ENCODE results near the gene NXF1. TPM values are rescaled to one million over a fixed set of nuclear protein-coding genes. Genes with fewer than 3 reads are reported as not detected.

The NXF1 gene
- total and polyA plus RNA-seq, 10 of the 15 experiments (the other 5 are each of a cell fraction or from before 2014, with no cell fraction given) = 20.7 to 84.9 (median 40.6) TPM

DNA sequence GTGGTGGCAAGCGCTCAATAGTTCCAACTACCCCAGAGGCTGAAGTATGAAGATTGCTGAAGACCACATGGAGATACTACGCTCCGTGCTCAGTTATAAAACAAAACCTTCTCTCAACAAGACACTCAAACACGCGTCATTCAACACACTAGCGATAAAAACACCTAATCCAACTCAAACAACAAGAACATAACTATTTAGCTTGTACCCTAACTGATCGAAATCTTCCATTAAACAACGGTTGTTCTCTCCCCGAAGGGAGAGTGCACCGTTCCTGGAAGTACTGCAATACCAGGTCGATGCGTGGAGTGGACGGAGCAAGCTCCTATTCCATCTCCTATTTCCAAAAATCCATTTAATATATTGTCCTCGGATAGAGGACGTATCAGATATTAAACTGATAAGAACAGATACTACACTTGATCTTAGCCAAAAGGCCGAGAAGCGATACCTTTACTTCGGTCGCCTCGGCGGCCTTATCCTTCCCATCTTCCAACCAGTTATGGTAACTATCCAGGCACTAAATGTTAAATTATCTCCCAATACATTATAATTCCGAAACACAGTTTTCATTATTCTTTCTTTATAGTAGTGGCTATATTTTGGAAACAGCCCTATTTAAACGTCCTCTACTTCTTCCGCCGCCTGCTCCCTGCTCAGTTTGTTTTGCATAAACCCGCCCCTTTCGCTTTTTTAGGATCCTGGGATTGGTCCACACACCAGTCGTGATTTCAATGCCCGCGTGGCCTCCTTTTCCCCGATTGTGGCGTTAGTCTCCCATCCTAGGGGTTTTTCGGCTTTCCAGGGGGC is 36.3 kb upstream of the NXF1 start (continued):
- TF ChIP-seq, protein P1, sequence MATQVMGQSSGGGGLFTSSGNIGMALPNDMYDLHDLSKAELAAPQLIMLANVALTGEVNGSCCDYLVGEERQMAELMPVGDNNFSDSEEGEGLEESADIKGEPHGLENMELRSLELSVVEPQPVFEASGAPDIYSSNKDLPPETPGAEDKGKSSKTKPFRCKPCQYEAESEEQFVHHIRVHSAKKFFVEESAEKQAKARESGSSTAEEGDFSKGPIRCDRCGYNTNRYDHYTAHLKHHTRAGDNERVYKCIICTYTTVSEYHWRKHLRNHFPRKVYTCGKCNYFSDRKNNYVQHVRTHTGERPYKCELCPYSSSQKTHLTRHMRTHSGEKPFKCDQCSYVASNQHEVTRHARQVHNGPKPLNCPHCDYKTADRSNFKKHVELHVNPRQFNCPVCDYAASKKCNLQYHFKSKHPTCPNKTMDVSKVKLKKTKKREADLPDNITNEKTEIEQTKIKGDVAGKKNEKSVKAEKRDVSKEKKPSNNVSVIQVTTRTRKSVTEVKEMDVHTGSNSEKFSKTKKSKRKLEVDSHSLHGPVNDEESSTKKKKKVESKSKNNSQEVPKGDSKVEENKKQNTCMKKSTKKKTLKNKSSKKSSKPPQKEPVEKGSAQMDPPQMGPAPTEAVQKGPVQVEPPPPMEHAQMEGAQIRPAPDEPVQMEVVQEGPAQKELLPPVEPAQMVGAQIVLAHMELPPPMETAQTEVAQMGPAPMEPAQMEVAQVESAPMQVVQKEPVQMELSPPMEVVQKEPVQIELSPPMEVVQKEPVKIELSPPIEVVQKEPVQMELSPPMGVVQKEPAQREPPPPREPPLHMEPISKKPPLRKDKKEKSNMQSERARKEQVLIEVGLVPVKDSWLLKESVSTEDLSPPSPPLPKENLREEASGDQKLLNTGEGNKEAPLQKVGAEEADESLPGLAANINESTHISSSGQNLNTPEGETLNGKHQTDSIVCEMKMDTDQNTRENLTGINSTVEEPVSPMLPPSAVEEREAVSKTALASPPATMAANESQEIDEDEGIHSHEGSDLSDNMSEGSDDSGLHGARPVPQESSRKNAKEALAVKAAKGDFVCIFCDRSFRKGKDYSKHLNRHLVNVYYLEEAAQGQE (IDR thresholded peaks at IDR 0.05; ENCODE audit: low read depth, low read length) = peak; percentile 40; the same call in 1 of the 2 replicates
- TF ChIP-seq NR2C2 (IDR thresholded peaks at IDR 0.05; ENCODE audit: borderline replicate concordance, control insufficient read depth, insufficient read length, low read depth) (no peak), ATF7 (IDR thresholded peaks at IDR 0.05; ENCODE audit: low read depth) (peak; percentile 95), ESRRA (IDR thresholded peaks at IDR 0.05; ENCODE audit: low read length) (peak; percentile 81; the same call in 1 of the 2 replicates), RUNX3 (IDR thresholded peaks at IDR 0.05; ENCODE audit: low read length) (peak; percentile 82), TARDBP (IDR thresholded peaks at IDR 0.05; ENCODE audit: borderline replicate concordance) (peak; percentile 99), GABPA (IDR thresholded peaks at IDR 0.05; ENCODE audit: low read depth) (peak; percentile 79), CBX3 (IDR thresholded peaks at IDR 0.05; ENCODE audit: borderline replicate concordance, low read depth) (no peak), NR2C1 (IDR thresholded peaks at IDR 0.05) (peak; percentile 70), KLF5 (IDR thresholded peaks at IDR 0.05; ENCODE audit: partially characterized antibody) (peak; percentile 97), ZNF207 (IDR thresholded peaks at IDR 0.05; ENCODE audit: borderline replicate concordance) (peak; percentile 100), PAX8 (IDR thresholded peaks at IDR 0.05) (0 out of 2 replicates have a peak, but pooled peaks have one; percentile 75), JUNB (IDR thresholded peaks at IDR 0.05) (peak; percentile 81), EGR1 (IDR thresholded peaks at IDR 0.05; ENCODE audit: borderline replicate concordance in 1 of 2, low read depth in 2 of 2, low read length in 2 of 2) (peak; percentile 73 to 90), ZZZ3 (IDR thresholded peaks at IDR 0.05; ENCODE audit: control insufficient read depth, insufficient read length, low read depth) (no peak), ZNF384 (IDR thresholded peaks at IDR 0.05; ENCODE audit: borderline replicate concordance, low read depth, low read length) (no peak)
- TF ChIP-seq, protein P2, sequence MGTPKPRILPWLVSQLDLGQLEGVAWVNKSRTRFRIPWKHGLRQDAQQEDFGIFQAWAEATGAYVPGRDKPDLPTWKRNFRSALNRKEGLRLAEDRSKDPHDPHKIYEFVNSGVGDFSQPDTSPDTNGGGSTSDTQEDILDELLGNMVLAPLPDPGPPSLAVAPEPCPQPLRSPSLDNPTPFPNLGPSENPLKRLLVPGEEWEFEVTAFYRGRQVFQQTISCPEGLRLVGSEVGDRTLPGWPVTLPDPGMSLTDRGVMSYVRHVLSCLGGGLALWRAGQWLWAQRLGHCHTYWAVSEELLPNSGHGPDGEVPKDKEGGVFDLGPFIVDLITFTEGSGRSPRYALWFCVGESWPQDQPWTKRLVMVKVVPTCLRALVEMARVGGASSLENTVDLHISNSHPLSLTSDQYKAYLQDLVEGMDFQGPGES (IDR thresholded peaks at IDR 0.05) = peak; percentile 5; the same call in 1 of the 2 replicates
- TF ChIP-seq, protein P3, sequence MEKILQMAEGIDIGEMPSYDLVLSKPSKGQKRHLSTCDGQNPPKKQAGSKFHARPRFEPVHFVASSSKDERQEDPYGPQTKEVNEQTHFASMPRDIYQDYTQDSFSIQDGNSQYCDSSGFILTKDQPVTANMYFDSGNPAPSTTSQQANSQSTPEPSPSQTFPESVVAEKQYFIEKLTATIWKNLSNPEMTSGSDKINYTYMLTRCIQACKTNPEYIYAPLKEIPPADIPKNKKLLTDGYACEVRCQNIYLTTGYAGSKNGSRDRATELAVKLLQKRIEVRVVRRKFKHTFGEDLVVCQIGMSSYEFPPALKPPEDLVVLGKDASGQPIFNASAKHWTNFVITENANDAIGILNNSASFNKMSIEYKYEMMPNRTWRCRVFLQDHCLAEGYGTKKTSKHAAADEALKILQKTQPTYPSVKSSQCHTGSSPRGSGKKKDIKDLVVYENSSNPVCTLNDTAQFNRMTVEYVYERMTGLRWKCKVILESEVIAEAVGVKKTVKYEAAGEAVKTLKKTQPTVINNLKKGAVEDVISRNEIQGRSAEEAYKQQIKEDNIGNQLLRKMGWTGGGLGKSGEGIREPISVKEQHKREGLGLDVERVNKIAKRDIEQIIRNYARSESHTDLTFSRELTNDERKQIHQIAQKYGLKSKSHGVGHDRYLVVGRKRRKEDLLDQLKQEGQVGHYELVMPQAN (conservative IDR thresholded peaks at IDR 0.05) = peak; percentile 88
- TF ChIP-seq, protein P4, sequence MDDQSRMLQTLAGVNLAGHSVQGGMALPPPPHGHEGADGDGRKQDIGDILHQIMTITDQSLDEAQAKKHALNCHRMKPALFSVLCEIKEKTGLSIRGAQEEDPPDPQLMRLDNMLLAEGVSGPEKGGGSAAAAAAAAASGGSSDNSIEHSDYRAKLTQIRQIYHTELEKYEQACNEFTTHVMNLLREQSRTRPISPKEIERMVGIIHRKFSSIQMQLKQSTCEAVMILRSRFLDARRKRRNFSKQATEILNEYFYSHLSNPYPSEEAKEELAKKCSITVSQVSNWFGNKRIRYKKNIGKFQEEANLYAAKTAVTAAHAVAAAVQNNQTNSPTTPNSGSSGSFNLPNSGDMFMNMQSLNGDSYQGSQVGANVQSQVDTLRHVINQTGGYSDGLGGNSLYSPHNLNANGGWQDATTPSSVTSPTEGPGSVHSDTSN (IDR thresholded peaks at IDR 0.05; ENCODE audit: insufficient replicate concordance, low read depth, low read length) = peak; percentile 74
- TF ChIP-seq, protein P5, sequence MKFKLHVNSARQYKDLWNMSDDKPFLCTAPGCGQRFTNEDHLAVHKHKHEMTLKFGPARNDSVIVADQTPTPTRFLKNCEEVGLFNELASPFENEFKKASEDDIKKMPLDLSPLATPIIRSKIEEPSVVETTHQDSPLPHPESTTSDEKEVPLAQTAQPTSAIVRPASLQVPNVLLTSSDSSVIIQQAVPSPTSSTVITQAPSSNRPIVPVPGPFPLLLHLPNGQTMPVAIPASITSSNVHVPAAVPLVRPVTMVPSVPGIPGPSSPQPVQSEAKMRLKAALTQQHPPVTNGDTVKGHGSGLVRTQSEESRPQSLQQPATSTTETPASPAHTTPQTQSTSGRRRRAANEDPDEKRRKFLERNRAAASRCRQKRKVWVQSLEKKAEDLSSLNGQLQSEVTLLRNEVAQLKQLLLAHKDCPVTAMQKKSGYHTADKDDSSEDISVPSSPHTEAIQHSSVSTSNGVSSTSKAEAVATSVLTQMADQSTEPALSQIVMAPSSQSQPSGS (IDR thresholded peaks at IDR 0.05; ENCODE audit: low read length) = peak; percentile 100
